ENCODE data around the gene OR8A1. TPM values are rescaled to one million over a fixed set of nuclear protein-coding genes. Genes with fewer than 3 reads are reported as not detected.

Gene OR8A1
- total RNA-seq, 4 donors from 2014 or later, result not detected

GRCh38 chr11:124592627-124593026 is 22.8 kb downstream of the OR8A1 start:
- in situ Hi-C loops (cut with MboI; ENCODE audit: low sequenced_read_pairs in 4 of 4), result loop anchor here (25.0 kb wide), 2 partner anchors 180 to 530 kb away; partner anchors contain the start of gene OR8B4 (in 1 of the 4)
- ATAC-seq, result no peak

GRCh38 chr11:124595302-124595701 is 25.5 kb downstream of the OR8A1 start:
- DNase-seq (no peak), ATAC-seq (no peak)
- Histone ChIP-seq H3K27me3 (no peaks in the 10 kb centered on the region), H3K4me1 (no peaks in the 10 kb centered on the region), H3K4me3 (no peak overlapping the region), H3K9me3 (no peaks in the 10 kb centered on the region), H3K36me3 (no peaks in the 10 kb centered on the region), H3K27ac (no peak overlapping the region)
- intact Hi-C loops (cut with DNase I; ENCODE audit: low total_unique reads) (no loop called here), in situ Hi-C loops (cut with MboI; ENCODE audit: low sequenced_read_pairs in 4 of 4) (loop anchor here (25.0 kb wide), 2 partner anchors 183 to 533 kb away; partner anchors contain the start of gene OR8B4 (in 1 of the 4))
- TF ChIP-seq CTCF (IDR thresholded peaks at IDR 0.05 in 4 of 5, conservative IDR thresholded peaks at IDR 0.05 in 1 of 5) (no peak), POLR2A (IDR thresholded peaks at IDR 0.05) (no peak)

More at GRCh38 chr11:124592627-124593026, 22.8 kb downstream of the OR8A1 start:
- H3K4me1 ChIP-seq, result no peaks in the 10 kb centered on the region
- TF ChIP-seq CTCF (IDR thresholded peaks at IDR 0.05 in 4 of 5, conservative IDR thresholded peaks at IDR 0.05 in 1 of 5) (no peak), POLR2A (IDR thresholded peaks at IDR 0.05) (no peak)
- no peak overlapping the region for H3K4me3 ChIP-seq
- H3K27ac ChIP-seq, result no peak overlapping the region
- no peak for DNase-seq
- intact Hi-C loops (cut with DNase I; ENCODE audit: low total_unique reads), result no loop called here
- H3K9me3 ChIP-seq, result no peaks in the 10 kb centered on the region
- H3K27me3 ChIP-seq, result no peaks in the 10 kb centered on the region
- no peaks in the 10 kb centered on the region for H3K36me3 ChIP-seq

GRCh38 chr11:124597626-124598025 is 27.8 kb downstream of the OR8A1 start:
- in situ Hi-C loops (cut with MboI; ENCODE audit: low sequenced_read_pairs in 4 of 4), result loop anchor here (25.0 kb wide), 2 partner anchors 185 to 535 kb away; partner anchors contain the start of gene OR8B4 (in 1 of the 4)
- Histone ChIP-seq H3K4me1 (no peaks in the 10 kb centered on the region), H3K36me3 (no peaks in the 10 kb centered on the region), H3K27me3 (no peaks in the 10 kb centered on the region), H3K27ac (no peak overlapping the region), H3K4me3 (no peak overlapping the region), H3K9me3 (no peaks in the 10 kb centered on the region)
- intact Hi-C loops (cut with DNase I; ENCODE audit: low total_unique reads), result no loop called here
- no peak for DNase-seq
- TF ChIP-seq POLR2A (IDR thresholded peaks at IDR 0.05) (no peak), CTCF (IDR thresholded peaks at IDR 0.05 in 4 of 5, conservative IDR thresholded peaks at IDR 0.05 in 1 of 5) (no peak)
- no peak for ATAC-seq

GRCh38 chr11:124600621-124601320 is 31.0 kb downstream of the OR8A1 start:
- no peaks in the 10 kb centered on the region for H3K4me1 ChIP-seq
- intact Hi-C loops (cut with DNase I; ENCODE audit: low total_unique reads), result no loop called here
- in situ Hi-C loops (cut with MboI; ENCODE audit: low sequenced_read_pairs in 4 of 4), result no loop called here
- H3K36me3 ChIP-seq, result no peaks in the 10 kb centered on the region
- ATAC-seq (no peak), DNase-seq (no peak)
- no peaks in the 10 kb centered on the region for H3K27me3 ChIP-seq
- TF ChIP-seq CTCF (IDR thresholded peaks at IDR 0.05 in 4 of 5, conservative IDR thresholded peaks at IDR 0.05 in 1 of 5), result no peak
- no peaks in the 10 kb centered on the region for H3K9me3 ChIP-seq
- no peak overlapping the region for H3K27ac ChIP-seq
- H3K4me3 ChIP-seq, result no peak overlapping the region
